ENCODE measurements around the gene PTPRG.

PTPRG gene

DNA sequence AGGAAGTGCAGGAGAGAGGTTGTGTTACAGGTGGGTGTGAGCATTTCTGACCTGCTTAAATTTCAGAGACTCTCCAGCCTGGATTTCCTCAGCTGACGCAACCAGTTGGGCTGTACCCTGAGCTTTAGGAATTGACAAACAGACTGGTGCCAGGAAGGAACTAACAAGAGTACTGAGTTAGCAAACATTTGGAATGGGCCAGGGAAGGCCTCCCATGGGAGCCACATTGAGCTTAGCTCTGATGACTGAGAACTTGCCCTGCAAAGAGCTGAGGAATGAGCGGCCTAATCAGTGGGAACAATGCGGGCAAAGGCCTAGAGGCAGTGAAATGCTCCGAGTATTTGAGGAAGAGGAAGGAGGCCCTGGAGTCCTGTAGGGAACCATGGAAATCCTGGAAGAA is 557.8 kb downstream of the PTPRG start:
- no peak for DNase-seq (ENCODE audit: low spot score)

- no peak for DNase-seq (ENCODE audit: low spot score)
Measured at GRCh38 chr3:62122819-62123218, 561.4 kb downstream of the PTPRG start.

GRCh38 chr3:62125380-62125779 is 564.0 kb downstream of the PTPRG start:
- DNase-seq (ENCODE audit: low spot score): no peak

DNA sequence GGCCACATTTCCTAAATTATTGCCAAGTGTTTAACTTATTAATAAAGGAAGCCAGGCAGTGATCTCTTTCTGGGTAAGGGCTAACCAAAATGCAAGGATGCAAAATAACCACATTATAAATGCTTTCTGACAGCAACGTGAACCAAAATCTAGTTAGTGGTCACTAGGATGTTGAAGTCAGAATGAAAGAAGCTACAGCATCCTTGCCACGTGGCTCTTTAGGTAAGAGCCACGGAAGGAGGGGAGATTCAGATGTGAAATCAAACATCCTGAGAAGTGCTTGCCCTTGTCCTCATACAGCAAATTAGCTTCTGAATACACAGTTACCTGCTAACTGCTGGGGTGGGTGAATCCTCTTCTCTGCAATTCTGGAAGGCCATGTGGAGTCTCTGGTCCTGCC is 565.7 kb downstream of the PTPRG start:
- no peak for DNase-seq (ENCODE audit: low spot score)

- no peak for DNase-seq (ENCODE audit: low spot score)
Measured at GRCh38 chr3:62128051-62128450, 566.7 kb downstream of the PTPRG start.

DNA sequence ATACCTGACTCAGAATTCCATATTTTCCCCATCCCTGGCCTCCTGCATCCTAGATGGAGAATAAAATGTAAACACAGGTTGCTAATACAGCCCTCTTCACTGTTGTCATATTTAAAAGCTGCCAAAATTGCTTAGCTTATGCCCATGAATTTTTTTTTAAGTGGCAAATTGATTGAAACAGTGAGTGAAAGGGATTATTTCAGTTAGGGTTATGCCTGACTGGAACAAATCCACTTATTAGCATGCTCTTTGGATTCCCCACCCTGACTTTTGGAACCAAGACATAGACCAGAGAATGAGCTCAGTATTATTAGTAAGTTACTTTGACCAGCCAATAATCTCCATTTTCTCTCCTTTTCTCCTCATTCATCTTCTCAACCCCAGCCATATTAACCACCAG is 567.3 kb downstream of the PTPRG start:
- no peak for DNase-seq (ENCODE audit: low spot score)

DNA sequence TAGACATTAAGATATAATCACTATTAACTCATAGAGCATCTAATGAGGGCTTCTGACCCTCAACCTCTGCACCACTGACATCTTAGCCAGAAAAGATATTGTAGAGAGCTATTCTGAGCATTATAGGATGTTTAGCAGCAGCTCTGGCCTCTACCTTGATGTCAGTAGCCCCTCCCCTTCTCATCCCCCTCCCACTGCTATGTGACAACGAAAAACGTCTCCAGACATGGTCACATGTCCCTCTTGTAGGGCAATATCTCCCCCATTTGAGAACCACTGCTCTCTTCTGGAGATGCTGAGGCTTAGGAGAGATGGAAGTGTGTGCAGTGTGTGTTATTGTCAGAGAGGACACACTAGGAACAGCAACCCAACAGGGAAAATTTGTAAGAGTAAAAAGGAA is 569.7 kb downstream of the PTPRG start:
- no peak for DNase-seq (ENCODE audit: low spot score)

DNA sequence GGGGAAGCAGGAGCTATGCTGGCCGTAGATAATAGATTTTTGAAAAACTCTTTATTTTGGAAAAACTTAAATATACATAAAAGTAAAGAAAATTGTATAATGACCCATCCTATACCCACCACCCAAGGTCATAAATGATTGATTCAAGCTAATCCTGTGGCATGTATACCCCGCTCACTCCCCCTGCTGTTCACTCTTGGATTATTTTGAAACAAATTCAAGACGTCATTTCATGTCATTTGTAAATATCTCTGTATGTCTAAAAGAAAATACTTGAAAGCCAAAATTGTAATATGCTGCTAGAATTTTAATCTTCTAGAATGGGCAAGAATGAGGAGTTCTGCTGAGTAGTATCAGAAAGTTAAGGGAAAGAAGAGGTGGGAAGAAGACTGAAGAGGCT is 570.2 kb downstream of the PTPRG start:
- no peak for DNase-seq (ENCODE audit: low spot score)

GRCh38 chr3:62132027-62132602 is 570.7 kb downstream of the PTPRG start:
- no peak for DNase-seq (ENCODE audit: low spot score)

DNA sequence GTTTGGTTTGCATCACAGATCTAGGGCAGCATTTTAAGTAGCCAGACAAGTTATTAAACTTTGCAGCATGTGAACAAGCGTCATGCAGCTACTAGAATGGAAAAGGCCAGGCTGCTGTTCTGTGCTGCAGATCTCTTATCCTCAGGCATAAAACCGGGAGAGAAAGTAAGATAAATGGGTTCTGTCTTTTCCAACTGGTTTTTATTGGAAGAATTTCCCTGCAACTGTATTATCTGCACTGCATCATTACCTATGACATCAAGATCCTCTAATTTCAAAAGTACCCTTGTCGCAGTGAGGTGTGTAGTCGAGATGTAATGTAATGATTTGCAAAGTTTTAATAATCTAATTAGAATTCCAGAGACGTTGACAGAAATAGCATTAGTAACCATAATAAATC is 571.6 kb downstream of the PTPRG start:
- no peak for DNase-seq (ENCODE audit: low spot score)

GRCh38 chr3:62134061-62134496 is 572.7 kb downstream of the PTPRG start:
- DNase-seq (ENCODE audit: low spot score): no peak

- DNase-seq (ENCODE audit: low spot score): no peak
Measured at GRCh38 chr3:62135741-62136140, 574.4 kb downstream of the PTPRG start.

- DNase-seq (ENCODE audit: low spot score): no peak
Measured at GRCh38 chr3:62139957-62140356, 578.6 kb downstream of the PTPRG start.

DNA sequence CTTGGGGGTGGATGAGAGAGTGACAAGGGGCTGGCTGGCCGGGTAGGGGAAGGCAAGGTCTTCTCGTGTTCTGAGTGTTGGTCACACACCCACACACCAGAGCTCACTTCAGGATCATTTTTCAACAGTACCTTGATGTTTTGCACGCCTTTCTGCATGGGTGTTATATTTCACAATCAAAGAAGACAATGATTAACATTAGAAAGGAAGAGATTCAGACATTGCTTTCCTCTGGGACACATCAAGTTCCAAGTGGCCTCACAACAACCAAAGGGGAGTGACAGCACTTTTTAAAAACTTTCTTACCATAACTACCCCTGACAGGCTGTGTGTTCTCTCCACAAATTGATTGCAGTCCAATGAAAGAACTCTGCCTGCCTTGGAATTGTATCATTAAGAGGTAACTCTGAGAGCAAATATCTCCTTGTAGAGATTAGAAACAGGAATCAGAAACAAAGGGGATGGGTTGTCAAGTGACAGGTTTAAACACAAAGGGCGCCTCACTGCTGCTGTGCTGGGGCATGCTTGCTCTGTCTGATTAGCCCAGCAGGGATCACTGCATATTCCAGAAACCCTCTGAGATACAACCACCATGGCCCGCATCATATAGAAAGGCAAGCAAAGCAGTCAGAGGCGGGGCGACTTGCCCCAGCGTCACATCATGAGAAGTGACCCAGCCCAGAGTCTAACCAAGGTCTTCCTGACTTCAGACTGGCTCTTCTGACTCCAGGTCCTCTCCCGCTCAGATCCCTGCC is 581.1 kb downstream of the PTPRG start:
- no peak for DNase-seq (ENCODE audit: low spot score)

- no peak for DNase-seq (ENCODE audit: low spot score)
Measured at GRCh38 chr3:62143843-62144450, 582.6 kb downstream of the PTPRG start.

DNA sequence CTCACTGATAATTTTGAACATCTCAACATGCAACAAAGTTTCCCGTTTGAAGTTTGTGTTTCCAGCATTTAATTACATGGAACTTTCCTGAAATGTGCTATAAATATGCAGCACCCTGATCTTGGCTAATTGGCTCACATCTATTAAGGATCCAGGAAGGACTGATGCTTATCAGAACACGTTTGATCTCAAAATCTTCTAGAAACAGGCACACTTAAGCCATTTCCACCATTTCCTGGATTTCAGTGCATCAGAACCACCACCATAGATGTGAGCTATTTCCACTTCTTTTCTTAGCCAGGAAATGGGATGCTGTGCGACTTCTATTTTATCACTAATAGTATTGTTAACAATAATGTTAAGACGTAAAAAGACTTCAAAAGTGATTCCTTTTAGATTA is 583.1 kb downstream of the PTPRG start:
- DNase-seq (ENCODE audit: low spot score): no peak

DNA sequence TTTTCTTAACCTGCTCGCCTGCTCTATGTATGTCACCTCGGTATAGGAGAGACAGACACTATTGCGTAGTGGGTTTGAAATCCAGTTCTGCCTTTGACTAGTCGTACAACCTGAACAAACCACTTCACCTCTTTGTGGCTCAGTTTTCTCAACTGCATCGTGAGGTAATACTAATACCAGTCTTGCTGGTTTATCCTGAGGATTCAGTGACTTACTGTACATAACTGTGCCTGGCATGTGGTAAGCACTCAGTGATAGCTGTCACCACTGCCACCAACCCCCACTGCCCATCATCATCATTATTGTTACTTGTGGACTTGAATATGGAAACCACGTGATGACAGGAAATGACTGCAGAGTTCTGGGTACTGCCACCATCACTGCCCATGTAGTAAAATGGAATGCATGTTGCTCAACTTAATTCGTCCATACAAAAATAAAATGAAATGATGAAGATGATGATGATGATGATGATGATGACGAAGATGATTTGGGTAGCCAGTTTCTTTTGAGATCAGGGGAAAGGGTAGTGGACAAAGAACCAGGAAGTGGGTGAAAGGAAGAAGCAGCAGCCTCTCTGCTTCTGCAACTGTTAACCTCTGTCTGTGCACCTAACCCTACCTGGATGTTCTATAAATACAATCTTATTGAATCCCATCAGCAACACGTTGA is 583.9 kb downstream of the PTPRG start:
- DNase-seq (ENCODE audit: low spot score): no peak

DNA sequence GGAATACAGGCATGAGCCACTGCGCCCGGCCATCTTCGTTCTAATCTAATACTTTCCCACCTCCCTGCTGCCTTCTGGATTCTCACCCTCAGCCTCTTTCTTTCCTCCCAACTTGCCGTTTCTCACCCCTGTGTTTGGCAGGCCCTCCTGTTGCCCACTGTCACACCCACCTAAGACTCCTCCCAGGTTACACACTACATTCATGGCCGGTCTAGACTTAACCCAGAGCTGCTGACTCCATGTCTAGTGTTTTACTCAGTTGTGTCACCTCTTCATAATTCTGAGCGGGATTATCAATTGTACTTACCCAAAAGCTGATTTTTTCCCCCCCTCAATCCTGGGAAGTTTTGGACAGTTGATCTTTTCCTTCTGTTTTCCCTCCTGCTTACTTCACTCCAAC is 588.2 kb downstream of the PTPRG start:
- DNase-seq (ENCODE audit: low spot score): no peak

- no peak for DNase-seq (ENCODE audit: low spot score)
Measured at GRCh38 chr3:62149962-62150361, 588.6 kb downstream of the PTPRG start.

DNA sequence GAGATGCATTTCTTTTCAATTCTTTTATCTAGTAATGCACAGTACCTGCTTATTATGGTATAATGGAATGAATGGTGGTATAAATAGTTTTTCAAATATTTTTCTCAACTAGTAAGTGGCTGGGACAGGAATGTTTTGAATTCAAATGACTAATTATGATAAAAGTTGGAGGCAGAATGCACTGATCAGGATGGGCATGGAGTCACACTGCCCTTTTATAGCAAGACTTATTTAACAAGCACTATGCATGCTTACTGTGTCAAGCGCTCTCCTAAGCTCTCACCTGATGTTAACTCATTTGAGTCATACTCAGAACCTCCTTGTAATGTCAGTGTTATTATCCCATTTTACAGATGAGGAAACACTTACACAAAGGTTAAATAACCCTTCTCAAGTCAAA is 590.2 kb downstream of the PTPRG start:
- DNase-seq (ENCODE audit: low spot score): no peak

DNA sequence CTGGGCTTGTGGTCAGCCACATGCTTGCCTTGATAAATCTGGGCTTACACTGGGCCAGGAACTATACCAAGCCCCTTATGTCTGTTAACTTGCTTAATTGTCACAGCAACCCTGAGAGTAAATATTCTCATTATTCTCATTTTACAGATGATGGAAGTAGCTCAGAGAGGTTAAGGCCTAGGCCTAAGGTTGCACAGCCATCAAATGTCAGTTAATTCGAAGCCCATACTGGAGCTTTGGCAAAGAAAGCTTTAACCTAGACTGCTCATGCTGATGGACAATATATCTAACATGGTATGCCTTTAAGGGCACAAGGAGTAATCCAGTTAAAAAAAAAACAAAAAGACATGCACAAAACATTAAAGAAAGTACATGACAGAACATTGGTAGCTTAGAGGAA is 591.9 kb downstream of the PTPRG start:
- DNase-seq (ENCODE audit: low spot score): no peak

GRCh38 chr3:62154457-62155148 is 593.2 kb downstream of the PTPRG start:
- no peak for DNase-seq (ENCODE audit: low spot score)

All from CD4-positive, alpha-beta T cell treated with Interleukin-2 at 100 ng/mL for 4 hours (primary cell).